Effector CD8-positive, alpha-beta T cell (primary cell): ENCODE results near the gene DENND1A.

Source experiments
- DNase-seq: peaks from one replicate; lab custom pipeline; 2025; lab: John Stamatoyannopoulos, UW

The DENND1A gene

GRCh38 chr9:123373447-123373923, 556.4 kb downstream of the DENND1A start:
- DNase-seq, result no peak

- DNase-seq, result no peak
Observed at GRCh38 chr9:123372766-123373446, 557.0 kb downstream of the DENND1A start.

GRCh38 chr9:123371805-123372590, 557.9 kb downstream of the DENND1A start:
- no peak for DNase-seq

- no peak for DNase-seq
Observed at GRCh38 chr9:123371228-123371584, 558.7 kb downstream of the DENND1A start.

GRCh38 chr9:123370526-123371227, 559.2 kb downstream of the DENND1A start:
- DNase-seq, result no peak

GRCh38 chr9:123370108-123370507, 559.8 kb downstream of the DENND1A start:
- DNase-seq, result no peak

GRCh38 chr9:123369296-123369695, 560.6 kb downstream of the DENND1A start:
- DNase-seq, result no peak

GRCh38 chr9:123368536-123369153, 561.3 kb downstream of the DENND1A start:
- DNase-seq, result no peak

- DNase-seq, result no peak
Observed at GRCh38 chr9:123368023-123368422, 561.9 kb downstream of the DENND1A start.

- no peak for DNase-seq
Observed at GRCh38 chr9:123365881-123366528, 563.9 kb downstream of the DENND1A start.

- DNase-seq, result no peak
Observed at GRCh38 chr9:123365287-123365880, 564.5 kb downstream of the DENND1A start.

GRCh38 chr9:123364241-123364824, 565.6 kb downstream of the DENND1A start:
- no peak for DNase-seq

- no peak for DNase-seq
Observed at GRCh38 chr9:123362856-123363255, 567.1 kb downstream of the DENND1A start.

GRCh38 chr9:123361731-123362510, 568.0 kb downstream of the DENND1A start:
- DNase-seq, result no peak

GRCh38 chr9:123361086-123361730, 568.7 kb downstream of the DENND1A start:
- DNase-seq, result no peak

- DNase-seq, result no peak
Observed at GRCh38 chr9:123360161-123361085, 569.5 kb downstream of the DENND1A start.

GRCh38 chr9:123359546-123359945, 570.4 kb downstream of the DENND1A start:
- DNase-seq, result no peak

- DNase-seq, result no peak
Observed at GRCh38 chr9:123359106-123359505, 570.8 kb downstream of the DENND1A start.
